Erythroblast (primary cell): ENCODE measurements around the gene SMOC2.

ENCODE experiments used
- GATA1 ChIP-seq: IDR thresholded peaks from 2 replicates; pipeline ENCODE4 v1.6.1; 2011; ENCODE audit warnings: low read depth, mild to moderate bottlenecking, control low read depth, low read length, moderate library complexity
- POLR2A ChIP-seq: IDR thresholded peaks from 2 replicates; pipeline ENCODE4 v1.6.1; 2011; ENCODE audit warnings: mild to moderate bottlenecking, low read length

GRCh38 chr6:168703990-168704389 lies 263.0 kb downstream of the SMOC2 start:
- TF ChIP-seq POLR2A = no peak
- TF ChIP-seq GATA1 = no peak
